GM18526 (cell line): ENCODE measurements around the gene VPS54.

ENCODE experiments used
- POLR2A ChIP-seq: IDR thresholded peaks from 3 replicates; pipeline ENCODE4 v1.6.1; 2011; ENCODE audit not compliant: insufficient read length; ENCODE audit errors: extremely low read depth

Gene VPS54

GRCh38 chr2:63981702-63982103, 37.5 kb downstream of the VPS54 start:
- no peak for TF ChIP-seq POLR2A

DNA sequence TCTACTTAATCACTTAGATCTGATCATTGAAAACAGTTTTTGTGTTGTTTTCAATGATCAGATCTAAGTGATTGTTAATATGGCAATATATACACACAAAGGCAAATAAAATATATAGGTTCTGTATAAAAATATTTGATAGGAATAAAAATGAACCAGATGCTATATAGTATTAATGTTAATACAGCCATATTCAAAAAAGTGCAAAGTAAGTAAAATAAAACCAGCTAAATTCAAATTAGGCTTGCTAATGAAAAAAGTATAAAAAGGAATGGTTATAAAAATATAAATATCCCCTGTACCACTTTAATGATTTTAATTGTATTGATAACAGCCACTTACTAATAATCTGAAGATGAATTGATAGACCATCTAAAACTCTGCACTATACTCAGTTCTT, 38.4 kb downstream of the VPS54 start:
- no peak for TF ChIP-seq POLR2A

- no peak for TF ChIP-seq POLR2A
Measured at GRCh38 chr2:63977904-63978303, 41.3 kb downstream of the VPS54 start.

DNA sequence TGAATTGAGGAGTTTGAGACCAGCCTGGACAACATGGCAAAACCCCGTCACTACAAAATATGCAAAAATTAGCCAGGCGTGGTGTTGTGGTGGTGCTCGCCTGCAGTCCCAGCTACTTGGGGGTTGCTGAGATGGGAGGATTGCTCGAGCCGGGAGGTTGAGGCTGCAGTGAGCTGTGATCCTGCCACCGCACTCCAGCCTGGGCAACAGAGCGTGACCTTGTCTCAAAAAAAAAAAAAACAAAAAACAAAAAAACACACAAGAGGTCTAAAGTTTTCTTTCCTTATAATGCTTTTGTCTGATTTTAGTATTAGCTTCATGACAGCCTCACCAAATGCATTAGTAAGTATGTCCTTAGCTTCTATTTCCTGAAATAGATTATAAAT, 43.1 kb downstream of the VPS54 start:
- no peak for TF ChIP-seq POLR2A

DNA sequence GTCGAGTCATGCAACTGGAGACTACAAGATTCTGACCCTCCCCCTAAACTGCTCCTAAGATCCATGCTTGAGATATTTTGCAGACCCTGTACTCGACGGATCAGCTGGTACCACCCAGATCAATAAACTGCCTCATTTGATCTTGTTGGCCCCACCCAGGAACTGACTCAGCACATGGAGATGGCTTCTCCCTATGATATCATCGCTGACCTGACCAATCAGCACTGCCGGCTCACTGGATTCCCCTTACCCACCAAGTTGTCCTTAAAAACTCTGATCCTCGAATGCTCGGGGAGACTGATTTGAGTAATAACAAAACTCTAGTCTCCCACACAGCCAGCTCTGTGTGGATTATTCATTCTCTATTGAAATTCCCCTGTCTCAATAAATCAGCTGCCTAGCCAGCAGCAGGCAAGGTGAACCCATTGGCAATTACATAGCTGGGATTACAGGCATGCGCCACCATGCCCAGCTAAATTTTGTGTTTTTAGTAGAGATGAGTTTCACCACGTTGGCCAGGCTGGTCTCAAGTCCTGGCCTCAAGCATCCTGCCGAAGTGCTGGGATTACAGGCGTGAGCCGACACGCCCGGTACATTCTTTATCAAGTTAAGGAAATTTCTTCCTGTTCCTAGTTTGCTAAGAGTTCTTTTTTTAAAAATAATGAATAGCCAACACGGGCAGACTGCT, 43.6 kb downstream of the VPS54 start:
- TF ChIP-seq POLR2A, result no peak

DNA sequence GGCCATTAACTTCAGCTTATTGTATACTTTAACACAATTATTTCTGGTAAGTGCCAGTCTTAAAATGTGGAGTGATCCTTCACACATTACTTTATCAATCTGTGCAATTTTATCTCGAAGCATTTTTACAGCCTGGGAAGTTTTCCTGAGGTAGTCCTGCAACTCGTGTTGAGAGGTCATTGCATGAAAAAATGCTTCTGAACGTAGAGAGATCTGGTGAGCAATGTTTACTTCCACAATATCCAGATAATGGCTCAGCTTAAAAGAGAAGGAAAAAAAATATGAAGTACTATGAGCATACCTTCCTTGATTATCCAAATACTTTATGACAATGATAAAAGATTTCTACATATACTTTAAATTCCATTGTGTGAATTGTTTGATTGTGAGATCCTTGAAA, 57.0 kb downstream of the VPS54 start:
- TF ChIP-seq POLR2A, result no peak

DNA sequence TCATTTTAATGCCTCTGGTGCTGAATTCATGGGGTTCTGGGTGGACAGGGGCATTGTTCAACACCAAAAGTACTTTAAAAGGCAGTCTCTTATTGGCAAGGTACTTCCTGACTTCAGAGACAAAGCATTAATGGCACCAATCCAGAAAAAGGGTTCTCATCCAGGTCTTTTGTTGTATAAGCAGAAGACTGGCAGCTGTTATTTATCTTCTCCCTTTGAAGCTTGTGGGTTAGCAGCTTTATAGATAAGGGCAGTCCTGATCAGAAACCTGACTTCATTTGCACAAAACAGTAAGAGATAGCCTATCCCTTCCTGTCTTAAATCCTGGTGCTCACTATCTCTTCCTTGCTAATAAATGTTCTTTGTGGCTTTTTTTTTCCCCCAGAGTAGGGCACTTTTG, 68.8 kb downstream of the VPS54 start:
- no peak for TF ChIP-seq POLR2A

DNA sequence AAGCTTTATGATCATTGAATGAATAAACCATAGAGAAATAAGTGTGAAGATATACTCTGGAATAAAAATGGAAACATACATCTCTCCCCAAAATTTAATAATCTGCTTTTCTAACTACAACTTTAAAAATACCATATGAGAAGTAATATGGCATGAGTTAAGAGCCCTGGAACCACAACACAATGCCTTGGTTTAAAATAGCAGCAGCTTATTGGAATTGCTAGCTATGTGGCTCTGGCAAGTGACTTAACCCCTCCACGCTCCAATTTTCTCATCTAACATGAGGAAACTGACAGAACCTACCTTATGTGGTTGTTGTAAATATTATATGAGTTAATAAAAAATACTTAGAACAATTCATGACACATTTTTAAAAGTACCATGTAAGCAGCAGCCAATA, 76.4 kb downstream of the VPS54 start:
- TF ChIP-seq POLR2A, result no peak

DNA sequence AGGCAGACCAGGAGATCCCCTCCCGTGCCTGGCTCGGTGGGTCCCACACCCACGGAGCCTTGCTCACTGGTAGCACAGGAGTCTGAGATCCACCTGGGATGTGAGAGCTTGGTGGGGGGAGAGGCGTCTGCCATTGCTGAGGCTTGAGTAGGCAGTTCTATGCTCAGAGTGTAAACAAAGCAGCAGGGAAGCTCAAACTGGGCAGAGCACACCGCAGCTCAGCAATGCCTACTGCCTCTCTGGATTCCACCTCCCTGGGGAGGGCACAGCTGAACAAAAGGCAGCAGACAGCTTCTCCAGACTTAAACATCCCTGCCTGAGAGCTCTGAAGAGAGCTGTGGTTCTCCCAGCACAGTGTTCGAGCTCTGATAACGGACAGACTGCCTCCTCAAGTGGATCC, 92.4 kb downstream of the VPS54 start:
- no peak for TF ChIP-seq POLR2A

- no peak for TF ChIP-seq POLR2A
Measured at GRCh38 chr2:63914311-63914710, 104.9 kb downstream of the VPS54 start.

DNA sequence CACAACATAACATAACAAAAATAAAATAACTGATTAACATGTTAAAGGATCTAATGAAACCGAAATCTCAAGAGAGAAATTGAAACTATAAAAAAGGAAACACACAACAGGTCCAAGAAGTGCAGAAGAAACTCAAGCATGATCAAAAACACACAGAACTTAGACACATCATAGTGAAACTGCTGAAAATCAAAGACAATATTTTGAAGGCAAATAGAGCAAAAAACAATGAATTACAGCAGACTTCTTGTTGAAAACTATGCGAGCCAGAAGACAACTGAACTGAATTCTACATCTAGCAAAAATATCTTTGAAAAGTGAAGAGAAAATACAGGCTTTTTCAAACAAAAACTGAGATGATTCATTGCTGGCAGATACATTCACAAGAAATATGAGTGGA, 116.2 kb downstream of the VPS54 start:
- no peak for TF ChIP-seq POLR2A

DNA sequence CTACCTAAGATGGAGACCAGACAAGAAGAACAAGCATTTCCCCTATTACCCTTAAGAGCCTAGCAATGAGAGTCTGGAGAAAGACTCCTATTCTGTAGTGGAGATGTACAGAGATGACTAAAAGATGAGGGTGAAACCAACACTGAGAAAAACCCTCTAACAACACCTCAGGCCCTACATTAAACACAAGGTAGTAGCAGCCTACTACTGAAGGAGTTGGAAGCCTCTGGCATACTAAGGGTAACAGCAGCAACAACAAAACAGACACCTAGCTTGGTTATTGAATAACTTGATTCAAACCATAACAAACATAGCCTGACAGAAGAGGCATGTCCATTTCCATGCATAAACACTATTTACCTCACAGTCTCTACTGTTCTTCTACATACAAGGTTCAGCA, 117.1 kb downstream of the VPS54 start:
- no peak for TF ChIP-seq POLR2A

DNA sequence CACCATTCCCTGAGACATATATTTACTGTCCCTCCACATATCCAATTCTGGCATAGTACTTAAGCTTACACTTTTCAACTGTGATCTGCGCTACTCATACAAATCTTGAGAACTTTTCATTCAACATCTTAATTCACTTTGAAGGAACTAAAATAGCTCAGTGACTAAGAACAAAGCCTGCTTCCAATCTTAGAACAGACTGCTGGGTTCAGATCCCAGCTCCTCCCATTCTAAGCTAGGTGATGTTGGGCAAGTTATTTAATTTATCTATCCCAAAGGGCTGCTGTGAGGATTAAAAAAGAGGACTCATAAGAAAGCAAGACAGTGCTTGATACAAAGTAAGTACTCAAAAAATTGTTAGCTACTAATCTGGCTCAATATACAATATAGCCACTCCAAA, 119.6 kb downstream of the VPS54 start:
- TF ChIP-seq POLR2A, result no peak

- TF ChIP-seq POLR2A, result no peak
Measured at GRCh38 chr2:63898839-63899238, 120.4 kb downstream of the VPS54 start.

DNA sequence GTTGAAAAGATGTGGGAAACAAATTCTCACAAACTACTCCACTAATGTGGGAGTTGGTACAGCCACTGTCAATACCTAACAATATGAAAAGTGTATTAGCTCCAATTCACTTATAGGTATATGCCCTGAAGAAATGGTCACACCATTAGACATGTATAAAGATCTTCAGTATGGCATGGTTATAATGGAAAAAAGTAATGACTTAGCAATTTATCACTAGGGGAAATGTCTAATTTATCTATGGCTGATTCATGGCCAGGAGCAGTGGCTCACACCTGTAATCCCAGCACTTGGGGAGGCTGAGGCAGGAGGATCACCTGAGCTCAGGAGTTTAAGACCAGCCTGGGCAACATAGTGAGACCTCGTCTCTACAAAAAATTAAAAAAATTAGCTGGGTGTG, 125.1 kb downstream of the VPS54 start:
- TF ChIP-seq POLR2A, result no peak

DNA sequence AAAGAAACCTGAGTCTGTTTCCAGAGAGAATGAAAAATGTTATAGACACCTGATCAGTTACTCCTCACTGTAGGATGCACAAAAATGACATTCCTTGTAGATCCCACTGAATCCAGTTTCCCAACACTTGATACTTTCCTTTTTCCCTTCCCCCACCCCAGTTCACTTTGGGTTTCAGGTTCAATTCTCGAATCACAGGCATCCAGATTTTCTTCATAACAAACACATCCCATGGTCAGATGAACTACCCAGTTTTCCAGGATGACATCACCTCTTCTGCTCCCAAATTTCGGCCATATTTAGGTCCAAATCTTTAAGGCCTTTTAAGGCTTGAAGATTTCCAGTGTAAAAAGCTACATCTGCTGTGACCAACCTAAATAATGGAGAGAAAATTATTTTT, 126.1 kb downstream of the VPS54 start:
- TF ChIP-seq POLR2A, result no peak

GRCh38 chr2:63891488-63892030, 127.7 kb downstream of the VPS54 start:
- TF ChIP-seq POLR2A, result no peak
